KG1 (cell line): ENCODE measurements around the gene OTOS.

Source experiments
- DNase-seq: peaks from one replicate; lab custom pipeline; 2025; lab: John Stamatoyannopoulos, UW

The OTOS gene

DNA sequence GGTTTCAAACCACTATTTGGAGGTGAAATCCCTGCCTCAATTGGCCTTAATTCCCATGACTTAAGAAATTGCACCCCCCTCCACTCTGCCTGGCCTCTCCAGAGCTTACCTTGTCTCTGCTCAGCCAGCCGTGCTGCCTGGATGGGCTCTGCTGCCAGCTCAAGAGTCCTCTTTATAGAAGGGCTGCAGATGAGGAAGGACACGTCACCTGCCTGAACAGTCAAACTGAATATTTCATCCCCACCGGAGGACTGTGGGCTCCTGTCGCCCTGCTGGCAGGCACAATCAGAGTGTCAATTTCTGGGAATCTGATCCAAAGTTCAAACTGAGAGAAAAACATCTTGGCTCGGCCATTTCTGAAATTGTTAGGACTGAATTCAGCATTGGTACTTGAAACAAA is at the start of gene OTOS:
OTOS (minus strand) TSS at position 148 of the 400 bp plus-strand sequence. CDS start 332 bp downstream, outside the sequence.
- no peak for DNase-seq

DNA sequence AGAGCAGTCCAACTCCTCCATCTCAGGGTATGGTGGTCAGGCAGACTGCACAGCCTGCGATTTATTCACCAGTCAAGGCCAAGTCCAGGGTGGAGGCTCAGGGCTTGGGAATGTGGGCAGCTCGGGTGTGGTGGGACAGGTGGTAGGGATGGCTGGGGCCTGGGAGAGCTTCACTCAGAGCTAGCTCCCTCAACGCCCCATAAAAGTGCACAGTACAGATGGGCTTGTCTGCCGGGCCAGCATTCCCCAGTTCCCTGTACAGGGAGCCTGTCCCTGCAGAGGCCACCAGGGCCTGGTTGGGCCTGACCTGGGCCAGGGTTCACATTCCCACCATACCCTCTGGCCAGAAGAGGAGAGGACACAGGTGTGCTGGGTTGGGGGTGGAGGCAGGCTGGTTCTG is 49.2 kb upstream of the OTOS start:
- no peak for DNase-seq

DNA sequence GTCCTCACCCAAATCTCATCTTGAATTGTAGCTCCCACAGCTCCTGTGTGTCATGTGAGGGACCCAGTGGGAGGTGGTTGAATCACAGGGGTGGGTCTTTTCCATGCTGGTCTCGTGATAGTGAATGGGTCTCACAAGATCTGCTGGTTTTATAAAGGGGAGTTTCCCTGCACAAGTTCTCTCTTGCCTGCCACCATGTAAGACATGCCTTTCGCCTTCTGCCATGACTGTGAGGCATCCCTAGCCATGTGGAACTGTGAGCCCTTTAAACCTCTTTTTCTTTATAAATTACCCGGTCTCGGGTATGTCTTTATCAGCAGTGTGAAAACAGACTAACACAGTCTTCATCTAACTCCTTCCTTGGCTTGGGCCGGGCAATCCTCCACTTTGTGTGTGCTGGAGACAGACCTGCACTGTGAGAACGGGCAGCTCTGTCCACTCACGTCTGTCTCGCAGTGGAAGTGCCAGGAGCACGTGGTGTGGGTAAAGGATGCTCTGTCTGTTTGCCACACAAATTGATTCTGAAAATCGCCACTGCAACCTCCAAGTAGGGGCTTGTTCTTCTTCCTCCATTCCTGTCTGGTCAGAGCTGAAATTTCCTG is 47.6 kb upstream of the OTOS start:
- DNase-seq: no peak

DNA sequence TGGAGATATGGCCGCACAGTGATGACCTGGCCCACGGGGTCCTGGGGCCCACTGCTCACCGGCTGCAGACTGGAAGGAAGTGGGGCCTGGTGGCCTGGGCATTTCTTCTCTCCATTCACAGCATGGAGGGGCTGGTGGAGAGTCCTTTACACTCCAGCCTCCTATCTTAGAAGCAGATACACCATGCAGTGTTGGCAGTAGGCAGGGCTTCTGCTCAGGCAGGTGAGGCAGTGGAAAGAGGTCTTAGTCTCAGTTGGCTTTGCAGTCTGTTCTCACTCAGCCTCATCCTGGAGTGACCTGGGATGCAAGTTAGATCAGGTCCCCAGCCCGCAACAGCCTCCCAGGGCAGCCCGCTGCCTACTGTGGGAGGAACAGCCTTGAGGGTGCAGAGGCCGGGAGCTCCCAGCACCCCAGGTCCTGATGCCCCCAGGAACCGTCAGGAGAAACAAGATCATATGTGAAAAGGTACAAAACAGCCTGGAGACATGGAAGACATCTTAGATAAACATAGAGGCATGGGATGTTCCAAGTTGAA is 45.8 kb upstream of the OTOS start:
- no peak for DNase-seq

DNA sequence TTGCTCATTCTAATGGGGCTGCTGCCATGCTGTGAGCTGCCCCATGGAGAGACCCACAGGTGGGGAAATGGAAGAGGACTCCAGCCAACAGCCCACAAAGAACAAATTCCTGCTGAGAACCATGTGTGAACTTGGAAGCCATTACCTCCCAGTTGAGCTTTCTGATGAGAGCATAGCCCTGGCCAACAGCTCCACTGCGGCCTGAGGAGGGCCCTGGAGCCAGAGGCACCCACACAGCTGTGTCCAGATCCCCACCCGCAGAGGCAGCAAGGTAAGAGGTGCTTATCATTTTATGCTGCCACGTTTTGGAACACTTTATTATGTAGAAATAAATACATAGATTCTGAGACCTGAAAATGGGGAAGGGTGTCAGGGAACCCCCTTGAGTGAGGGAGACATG is 44.2 kb upstream of the OTOS start:
- DNase-seq: no peak

DNA sequence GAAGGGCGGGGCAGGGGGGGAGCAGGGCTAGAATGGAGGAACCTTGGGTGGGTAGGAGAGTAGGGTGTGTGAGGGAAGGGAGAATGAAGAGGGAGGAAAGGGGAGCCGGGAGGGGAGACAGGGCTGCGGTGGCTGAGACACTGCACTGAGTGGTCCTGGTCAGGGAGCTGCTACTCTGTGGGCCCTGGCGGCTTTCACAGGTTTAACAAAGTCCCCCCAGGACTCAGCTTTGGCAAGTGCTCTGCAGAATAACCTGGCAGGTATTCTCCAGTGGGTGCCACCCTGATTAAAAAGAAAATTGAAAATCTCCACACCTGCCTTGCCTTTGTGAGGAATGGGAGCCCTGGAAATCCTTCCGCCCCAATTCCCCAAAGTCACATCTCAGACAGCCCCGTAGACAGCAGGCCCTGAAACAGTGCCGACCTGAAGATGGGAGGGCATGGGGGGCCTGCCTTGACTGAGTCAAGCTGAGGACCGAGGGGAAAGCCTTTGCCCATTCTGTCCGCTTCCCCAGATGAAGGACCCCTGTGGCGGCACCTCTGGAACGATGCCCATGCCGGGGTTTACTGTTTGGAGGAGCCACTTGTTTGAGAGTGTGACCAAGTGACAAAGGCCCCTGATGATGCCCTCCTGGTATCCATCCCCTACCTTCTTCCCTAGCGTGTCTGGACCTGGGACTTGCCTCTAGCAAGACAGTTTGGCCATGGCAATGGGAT is 43.6 kb upstream of the OTOS start:
- no peak for DNase-seq

DNA sequence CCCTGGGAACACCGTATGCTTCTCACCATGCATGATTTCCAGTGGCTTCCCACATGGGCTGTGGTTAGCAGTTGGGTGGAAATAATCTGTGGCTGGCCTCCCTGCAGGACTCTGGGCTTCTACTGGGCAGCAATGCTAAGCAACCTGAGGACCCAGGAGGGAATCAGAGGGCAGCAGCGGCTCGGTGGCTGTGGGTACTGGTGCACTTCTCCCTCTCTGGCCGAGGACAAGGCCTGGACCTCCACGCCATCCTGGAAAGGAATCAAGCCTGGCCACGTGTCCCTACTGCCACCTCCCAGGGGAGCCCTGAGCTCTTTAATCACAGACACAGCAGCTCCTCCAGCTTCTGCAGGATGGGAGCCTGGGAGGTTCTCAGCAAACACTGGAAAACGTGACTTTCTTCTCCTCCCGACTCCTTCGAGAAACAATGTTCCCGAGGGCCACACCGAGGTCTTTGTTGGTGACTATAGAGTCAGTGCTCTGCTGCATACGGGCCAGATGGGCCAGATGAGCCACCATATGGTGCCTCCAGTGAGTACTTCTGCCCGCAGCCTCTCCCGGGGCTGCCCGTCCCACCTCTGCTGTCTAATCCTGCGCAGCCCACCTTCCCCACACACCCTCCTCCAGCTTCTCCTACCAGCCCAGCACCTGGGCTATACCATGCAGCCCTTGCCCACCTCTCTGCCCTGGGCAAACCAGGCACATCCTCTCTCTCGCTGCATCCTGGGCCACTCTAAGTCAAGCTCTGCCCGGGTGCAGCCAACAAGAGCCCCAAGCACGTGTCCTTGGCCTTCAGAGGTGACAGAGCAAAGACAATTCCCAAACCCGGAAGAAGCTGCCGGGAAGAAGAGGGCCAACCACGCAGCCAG is 42.8 kb upstream of the OTOS start:
- no peak for DNase-seq

DNA sequence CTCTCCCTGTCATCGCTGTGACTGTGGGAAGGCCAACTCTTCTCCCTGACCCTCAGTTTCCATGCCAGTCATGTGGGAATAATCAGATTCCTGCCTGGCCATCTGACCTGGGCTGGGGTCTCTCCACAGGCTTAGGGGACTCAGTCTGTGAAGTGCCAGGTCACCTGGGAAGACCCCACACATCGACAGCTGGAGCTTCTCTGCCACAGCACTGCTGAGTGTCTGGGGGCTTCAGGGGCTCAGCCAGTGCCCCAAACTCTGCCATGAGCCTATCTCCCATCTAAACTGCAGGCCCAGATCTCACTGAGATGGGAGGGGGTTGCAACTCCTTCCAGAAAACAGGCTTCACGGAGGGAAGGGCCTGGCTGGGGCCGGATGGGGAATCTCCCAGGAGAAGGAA is 42.0 kb upstream of the OTOS start:
- DNase-seq: no peak

DNA sequence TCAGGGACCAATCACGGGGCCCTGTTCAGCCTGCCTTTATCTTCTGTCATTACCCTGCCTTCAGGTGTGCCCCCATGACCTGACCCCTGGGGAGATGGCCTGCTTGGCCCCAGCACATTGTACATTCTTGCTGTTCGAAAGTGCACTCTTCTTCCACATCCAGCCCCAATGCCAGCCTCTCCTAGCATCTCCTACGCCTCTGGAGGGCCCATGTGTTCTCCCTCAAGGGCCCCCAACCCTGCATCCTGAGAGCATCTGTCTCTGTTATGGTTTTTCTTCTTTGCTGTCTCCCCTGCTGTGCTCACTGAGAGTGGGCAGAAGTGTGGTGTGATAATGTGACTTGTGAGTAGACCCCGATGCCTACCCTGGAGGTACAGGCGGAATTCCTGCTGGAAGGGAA is 41.5 kb upstream of the OTOS start:
- DNase-seq: no peak

DNA sequence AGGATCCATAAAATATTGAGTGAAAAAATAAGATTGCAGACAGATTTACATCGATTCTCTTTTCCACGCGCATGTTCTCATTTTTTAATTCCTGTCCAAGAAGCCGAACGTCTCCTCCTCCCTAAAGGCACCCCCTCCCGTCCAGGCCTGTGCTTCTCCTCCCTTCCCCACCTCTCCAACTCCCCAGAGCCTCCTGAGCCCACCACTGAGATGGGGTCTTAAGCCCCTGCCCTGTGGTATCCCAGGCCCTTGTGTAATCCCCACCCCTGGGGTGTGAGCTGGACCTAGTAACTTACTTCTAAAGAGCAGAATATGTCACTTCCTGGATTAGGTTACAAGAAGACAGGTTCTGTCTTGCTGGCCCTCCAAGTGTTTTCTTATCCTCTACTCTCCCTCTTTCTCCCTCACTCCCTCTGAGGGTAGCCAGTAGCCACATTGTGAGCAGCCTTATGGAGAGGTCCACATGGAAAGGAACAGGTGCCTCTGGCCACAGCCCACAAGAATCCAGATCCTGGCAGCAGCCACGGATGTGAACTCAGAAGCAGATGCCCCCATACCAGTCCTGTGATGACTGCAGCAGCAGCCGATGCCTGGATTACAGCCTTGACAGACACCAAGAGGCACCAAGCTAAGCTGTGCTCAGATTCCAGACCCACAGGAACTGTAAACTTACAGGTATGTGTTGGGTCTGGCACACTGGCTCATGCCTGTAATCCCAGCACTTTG is 39.6 kb upstream of the OTOS start:
- DNase-seq: no peak

DNA sequence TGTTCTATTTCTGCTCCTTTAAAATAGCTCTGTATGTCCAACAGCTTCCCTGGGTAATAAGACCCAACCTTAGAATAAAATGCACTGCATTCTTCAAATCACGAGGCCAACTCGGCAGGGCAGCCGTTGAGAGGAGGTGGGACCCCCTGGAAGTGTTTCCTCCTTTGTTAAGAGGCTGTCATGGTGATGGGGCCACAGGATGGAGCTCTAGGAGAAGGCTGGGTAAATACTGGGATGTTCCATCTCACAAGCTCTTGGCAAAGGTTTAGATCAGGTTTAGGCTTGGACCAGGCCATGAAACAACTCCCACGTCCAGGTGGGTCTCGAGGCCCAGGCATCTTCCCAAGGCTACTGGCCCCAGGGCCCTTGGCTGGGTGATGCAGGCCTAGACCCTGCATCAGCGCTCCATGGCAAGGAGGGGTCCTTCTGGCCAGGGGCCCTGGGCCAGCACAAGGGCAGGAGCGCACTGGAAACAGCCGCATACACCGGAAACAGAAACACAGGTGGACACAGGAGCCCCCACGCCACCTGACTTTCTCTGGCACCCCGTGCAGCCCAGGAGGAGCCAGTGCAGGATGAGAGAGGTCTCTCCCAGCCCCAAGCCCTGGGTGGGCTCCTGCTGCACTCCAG is 38.8 kb upstream of the OTOS start:
- no peak for DNase-seq

DNA sequence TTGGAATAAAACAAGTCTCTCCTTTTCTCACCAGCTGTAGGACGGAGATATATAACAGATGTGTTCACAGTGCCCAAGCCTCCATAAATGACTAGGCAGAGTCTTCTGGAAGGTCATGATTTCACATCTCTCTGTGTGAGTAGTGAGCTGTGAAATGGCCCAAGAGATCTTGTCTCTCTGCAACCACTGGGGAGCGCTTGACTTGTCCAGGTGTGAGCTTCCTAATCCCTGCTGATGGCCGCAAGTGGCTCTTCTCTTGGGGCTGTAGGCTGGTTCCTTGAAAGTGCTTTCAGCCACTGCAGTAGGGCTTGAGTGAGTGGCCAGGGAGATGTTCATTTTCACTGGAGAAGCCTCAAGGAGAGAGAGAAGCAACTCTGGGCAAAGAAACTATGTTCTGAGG is 38.1 kb upstream of the OTOS start:
- DNase-seq: no peak

DNA sequence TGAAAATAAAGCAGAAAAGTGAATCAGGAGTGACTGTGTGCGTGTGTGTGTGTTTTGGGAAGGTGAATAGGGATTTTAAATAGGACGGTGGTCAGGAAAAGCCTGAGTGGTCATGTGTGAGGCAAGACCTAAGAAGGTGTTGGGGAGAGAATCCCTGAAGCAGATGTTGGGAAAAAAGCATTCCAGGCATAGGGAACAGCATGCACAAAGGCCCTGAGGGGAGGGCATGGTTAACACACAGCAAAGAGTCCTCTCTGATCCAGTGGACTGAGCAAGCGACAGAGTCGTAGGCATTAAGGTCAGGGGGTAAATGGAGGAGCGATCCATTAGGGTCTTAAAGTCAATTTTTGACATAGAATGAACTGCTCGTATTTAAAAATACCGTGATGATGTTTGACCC is 34.0 kb upstream of the OTOS start:
- DNase-seq: no peak

DNA sequence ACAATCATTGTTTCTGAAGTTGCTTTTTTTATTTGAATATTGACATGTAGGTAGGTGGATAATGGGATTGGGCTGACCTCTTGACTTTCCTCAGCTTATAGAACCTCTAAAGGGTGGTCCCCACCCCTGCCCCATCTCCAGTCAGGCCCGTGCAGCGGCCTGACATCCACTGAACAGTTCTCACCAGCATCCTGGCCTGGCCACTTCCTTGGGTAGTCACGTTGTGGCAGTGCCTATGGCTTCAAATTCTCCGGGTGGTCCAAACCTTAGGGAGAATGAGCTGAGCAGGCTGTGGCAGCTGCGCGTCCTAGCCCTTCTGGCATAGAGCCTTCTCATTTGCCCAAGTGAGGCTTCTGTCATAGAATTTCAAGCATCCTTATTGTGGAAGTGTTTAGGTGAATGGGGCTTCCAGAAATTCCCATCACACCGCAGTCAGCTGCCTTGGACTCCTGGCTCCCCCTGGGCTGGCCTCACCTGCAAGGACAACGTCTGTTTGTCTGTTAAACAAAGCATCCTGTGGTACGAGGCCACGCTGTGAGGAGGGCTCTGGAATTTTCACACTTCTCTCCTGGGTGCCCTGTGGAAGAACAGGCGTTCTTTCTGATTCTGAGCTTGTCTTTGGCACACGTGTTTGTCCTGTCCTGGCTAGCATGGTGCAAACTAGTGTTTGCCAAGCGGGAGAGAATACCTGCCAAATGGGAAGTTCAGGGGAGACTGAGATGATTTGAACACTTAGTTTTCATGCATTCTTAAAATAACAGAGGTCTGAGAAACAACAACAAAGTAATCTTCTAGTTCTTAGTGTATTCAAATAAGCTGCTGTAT is 31.8 kb upstream of the OTOS start:
- DNase-seq: no peak

DNA sequence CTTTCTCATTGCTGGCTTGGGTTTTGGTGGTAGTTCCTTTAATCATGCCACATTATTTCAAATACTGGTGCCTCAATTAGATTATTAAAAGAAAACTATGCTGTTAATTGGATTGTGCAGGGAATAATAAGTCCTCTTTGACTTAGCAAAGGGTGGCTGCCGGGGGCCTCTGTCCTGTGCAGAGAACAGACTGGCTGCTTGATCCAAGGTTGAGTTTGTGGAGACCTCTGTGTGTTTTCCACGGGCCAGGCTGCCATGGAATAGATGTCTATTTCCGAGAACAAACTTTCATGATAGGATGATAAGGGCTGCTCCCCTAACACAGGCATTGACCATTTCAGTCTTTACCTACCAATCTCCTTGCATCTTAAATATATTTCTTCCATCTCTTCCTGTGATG is 30.4 kb upstream of the OTOS start:
- no peak for DNase-seq

DNA sequence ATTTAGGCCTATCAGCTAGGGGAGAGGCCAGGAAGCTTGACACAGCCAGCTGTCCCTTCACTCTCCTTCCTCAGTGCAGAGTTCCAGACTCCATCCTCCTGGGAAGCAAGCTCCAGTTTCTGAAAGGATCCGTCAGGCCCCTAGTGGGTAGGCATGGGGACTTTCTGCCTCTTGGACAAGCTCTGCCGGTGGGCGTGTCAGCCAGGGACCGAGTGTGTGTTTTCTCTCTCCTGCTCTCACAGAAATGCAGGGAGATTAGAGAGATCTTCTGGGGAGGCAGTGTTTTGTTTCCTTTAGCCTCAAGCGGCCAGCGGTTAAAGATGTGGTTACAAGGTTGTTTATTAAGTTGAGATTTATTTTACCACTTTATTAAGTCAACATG is 29.9 kb upstream of the OTOS start:
- DNase-seq: no peak

DNA sequence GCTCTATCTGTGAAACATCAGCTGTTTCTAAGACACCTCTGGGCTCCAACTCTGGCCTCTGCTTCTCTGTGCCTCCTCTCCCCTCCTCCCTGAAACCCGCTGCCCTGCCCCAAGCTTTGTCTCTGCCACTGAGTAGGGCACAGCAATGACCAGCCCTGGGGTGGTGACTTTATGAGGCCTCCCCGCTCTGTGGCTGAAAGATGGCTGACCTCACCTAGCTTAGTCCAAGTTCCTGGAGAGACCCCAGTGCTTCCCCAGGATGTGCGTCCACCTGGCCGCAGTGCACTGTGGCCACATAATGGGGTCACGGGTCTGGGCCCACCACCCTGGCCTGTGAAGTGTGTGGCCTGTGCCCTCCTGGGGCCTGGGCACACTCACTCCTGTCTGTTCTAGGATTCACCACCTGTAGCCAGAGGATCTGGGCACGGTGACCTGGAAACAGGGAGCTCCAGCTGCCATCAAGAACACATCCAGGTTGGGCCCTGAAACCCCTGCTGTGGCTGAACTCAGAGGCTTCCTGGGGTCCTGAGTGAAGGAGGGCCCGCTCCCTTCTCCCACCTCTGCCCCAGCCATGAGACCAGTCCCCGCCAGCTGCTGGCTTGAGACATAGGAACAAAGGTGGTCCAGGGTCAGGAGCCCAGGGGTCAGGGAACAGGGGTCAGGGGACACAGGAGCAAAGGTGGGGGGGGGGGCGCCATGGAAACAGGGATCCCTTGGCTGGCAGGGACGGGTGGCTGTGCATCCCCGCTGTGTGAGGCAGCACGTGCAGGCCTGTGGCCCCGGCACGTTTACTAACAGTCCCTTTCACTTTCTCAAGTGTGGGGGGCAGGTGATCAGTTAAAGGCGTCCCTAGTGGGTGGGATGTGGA is 29.3 kb upstream of the OTOS start:
- no peak for DNase-seq

DNA sequence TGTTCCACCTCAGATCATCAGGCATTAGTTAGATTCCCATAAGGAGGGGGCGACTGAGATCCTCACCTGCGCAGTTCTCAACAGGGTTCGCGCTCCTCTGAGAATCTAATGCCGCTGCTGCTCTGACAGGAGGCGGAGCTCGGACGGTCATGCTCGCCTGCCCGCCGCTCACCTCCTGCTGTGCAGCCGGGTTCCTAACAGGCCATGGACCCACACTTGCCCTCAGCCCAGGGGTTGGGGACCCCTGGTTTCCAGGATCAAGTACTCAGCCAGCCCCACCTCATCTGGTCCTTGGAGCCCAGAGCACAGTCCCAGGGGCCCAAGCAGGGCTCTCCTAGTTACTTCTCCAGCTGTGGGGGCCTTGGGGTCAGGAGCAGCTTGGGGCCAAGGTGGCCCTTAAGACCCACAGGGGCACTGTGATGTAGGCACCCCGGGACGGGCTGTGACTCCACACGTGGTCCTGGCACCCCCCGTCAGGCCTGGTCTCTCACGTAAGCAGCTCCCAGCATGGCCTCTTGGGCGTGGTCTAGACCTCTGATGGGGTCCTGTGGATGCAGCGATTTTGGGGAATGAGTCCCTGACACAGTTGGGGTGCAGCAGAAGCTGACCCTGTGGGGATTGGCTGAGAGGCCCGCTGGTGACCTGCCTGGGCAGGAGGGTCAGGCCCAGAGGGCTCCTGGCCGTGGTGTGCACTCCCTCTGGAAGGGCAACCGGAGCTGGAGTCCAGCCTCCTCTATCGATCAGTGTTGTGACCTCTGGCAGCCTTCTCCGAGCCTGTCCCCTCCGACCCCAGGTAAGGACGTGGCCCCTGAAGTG is 28.3 kb upstream of the OTOS start:
- no peak for DNase-seq

DNA sequence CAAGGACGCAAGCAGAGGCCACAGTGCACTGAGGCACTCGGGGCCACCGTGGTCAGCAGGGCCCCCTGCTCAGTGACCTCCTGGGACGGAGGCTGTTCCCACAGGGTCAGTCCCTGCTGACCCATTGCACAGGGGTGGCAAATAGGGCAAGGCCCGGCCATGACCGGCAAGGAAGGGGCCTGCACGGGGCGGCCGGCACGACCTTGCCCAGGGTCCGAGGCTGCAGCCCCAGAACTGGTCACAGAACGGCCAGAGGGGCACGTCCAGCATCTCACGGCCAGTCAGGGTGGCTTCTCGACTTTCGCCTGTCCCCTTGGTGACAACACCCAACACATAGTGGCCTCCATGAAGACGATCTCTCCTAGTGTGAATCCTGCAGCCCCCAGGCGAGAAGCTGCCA is 27.6 kb upstream of the OTOS start:
- no peak for DNase-seq
